Ovary (tissue), 9 donors: Measurements from ENCODE around the gene ITSN2. TPM values are rescaled to one million over a fixed set of nuclear protein-coding genes. Genes with fewer than 3 reads are reported as not detected.

Experiments used
- DNase-seq, 5 donors: peaks; one replicate each; pipeline ENCODE4 v3.0.0-alpha.2; 2019 to 2020
- H3K27ac ChIP-seq, 2 donors: fragments of 200-600 bp; one replicate each; pipeline versions ENCODE4 v1.5.1 to v1.8.0; 2019 to 2022
- H3K27me3 ChIP-seq: fragments of 200-600 bp; one replicate; pipeline ENCODE4 v1.8.0; 2022
- H3K36me3 ChIP-seq: fragments of 200-600 bp; sonication (generic); one replicate; pipeline ENCODE4 v1.5.1; 2019
- H3K4me1 ChIP-seq: one replicate; pipeline ENCODE4 v1.8.1; 2013; ENCODE audit warnings: mild to moderate bottlenecking, moderate library complexity; ENCODE audit not compliant: insufficient read depth
- H3K4me3 ChIP-seq: fragments of 200-600 bp; sonication (generic); one replicate; pipeline ENCODE4 v1.5.1; 2017
- H3K9me3 ChIP-seq, 2 donors: fragments of 200-600 bp in 1 of 2; sonication (generic) in 1 of 2; one replicate each; pipeline versions ENCODE4 v1.5.1 to v1.8.1; 2013 to 2019; ENCODE audit warnings: mild to moderate bottlenecking in 1 of 2, moderate library complexity in 1 of 2
- EP300 ChIP-seq: sonication (generic); formaldehyde crosslinking; IDR thresholded peaks from one replicate; pipeline ENCODE4 v1.6.1; 2017; ENCODE audit warnings: antibody characterized with exemption
- POLR2A ChIP-seq: fragments of 450-650 bp; IDR thresholded peaks from one replicate; pipeline ENCODE4 v1.6.1; 2017; ENCODE audit warnings: antibody characterized with exemption, mild to moderate bottlenecking, moderate library complexity
- WGBS, 3 donors: extraction: QIAGEN DNeasy Blood & Tissue Kit in 1 of 3; methylation state at CpG; one replicate each; pipeline versions ENCODE4 v1.1.5 to v1.1.7; 2013 to 2017; 5-methylcytosine and 5-hydroxymethylcytosine counted together
- intact Hi-C, 4 donors: fragments of 100-400 bp; cut with DNase I; formaldehyde crosslinking; loops; one replicate each; pipeline versions ENCODE4 v1.11.0 to v1.15.1; 2022 to 2023
- polyA plus RNA-seq, 2 donors: library from polyadenylated mRNA; stranded (reverse); fragments of 200-250 nt in 1 of 2; fragments of 350-450 nt in 1 of 2; fragmentation: Illumina TruSeq in 1 of 2; extraction: RNeasy Lipid Tissue Mini Kit (QIAGEN cat#74804) in 1 of 2; gene quantifications; one replicate each; pipeline ENCODE4 v1.2.3, GENCODE V29; 2013 to 2014
- total RNA-seq, 7 donors: library from RNA; depleted of rRNA in 2 of 7; stranded (reverse); fragments of >200 nt in 2 of 7; fragmentation: NEBNext Ultra II Directional in 3 of 7; extraction: Animal tissue kit (Norgen Biotek cat#: 25700) in 3 of 7; gene quantifications; one replicate each; pipeline versions ENCODE4 v1.1.0 to v1.2.4, GENCODE V29; 2016 to 2023
- TF ChIP-seq, protein P1 (sequence below), 3 donors: fragments of 450-650 bp in 2 of 3; fragments of 200-600 bp in 1 of 3; IDR thresholded peaks; one replicate each; pipeline versions ENCODE4 v1.5.1 to v1.8.0; 2016 to 2022; ENCODE audit warnings: antibody characterized with exemption in 3 of 3, mild to moderate bottlenecking in 1 of 3
- donor health status: DM: no; HTN: no; CAD: no; lungs with moderate emphysema.
- donor health status: DM: no; HTN: no; CAD: no.
- donor health status: Bipolar disorder and iron deficiency.
- donor health status: DM: yes; HTN: yes; CAD: no.
- donor health status: DM: no; HTN: no; CAD: no.
- donor health status: DM: yes; HTN: yes; CAD: no.

ITSN2 gene
- total and polyA plus RNA-seq, 9 donors = 17.8 to 44.4 (median 38.5) TPM

DNA sequence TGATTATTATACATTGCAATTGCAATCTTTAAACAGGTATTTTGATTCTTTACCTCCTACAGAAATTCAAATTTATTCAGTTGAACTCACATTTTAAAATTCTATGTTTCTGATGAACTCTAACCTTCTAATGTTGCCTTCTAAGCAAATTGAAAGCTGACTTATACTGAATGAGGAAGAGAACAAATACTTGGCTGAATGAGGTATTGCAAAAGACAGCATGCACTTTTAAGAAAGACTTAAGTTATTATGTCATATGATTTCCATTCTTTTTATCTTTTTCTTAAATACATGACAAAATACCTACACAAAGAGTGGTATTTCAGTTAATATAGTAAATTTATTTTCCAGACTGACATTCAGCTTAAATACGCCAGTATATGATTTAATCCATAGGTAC, 120.8 kb downstream of the ITSN2 start:
- Histone ChIP-seq H3K4me3 (no peak overlapping the region), H3K4me1 (no peaks in the 10 kb centered on the region), H3K27ac (no peak overlapping the region), H3K27me3 (no peaks in the 10 kb centered on the region), H3K9me3 (no peaks in the 10 kb centered on the region), H3K36me3 (no peaks in the 10 kb centered on the region)
- intact Hi-C loops = no loop called here
- DNase-seq = no peak
- 93 to 100% (median 99%) methylated on average over 1 of the region's 1 CpG for WGBS, 3 donors
- no peak for TF ChIP-seq POLR2A
- TF ChIP-seq EP300 = no peak
- TF ChIP-seq, protein P1, sequence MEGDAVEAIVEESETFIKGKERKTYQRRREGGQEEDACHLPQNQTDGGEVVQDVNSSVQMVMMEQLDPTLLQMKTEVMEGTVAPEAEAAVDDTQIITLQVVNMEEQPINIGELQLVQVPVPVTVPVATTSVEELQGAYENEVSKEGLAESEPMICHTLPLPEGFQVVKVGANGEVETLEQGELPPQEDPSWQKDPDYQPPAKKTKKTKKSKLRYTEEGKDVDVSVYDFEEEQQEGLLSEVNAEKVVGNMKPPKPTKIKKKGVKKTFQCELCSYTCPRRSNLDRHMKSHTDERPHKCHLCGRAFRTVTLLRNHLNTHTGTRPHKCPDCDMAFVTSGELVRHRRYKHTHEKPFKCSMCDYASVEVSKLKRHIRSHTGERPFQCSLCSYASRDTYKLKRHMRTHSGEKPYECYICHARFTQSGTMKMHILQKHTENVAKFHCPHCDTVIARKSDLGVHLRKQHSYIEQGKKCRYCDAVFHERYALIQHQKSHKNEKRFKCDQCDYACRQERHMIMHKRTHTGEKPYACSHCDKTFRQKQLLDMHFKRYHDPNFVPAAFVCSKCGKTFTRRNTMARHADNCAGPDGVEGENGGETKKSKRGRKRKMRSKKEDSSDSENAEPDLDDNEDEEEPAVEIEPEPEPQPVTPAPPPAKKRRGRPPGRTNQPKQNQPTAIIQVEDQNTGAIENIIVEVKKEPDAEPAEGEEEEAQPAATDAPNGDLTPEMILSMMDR (IDR thresholded peaks at IDR 0.05) = no peak

- no peaks in the 10 kb centered on the region for H3K4me1 ChIP-seq
- no peak for DNase-seq
- no peaks in the 10 kb centered on the region for H3K9me3 ChIP-seq
- no peak for TF ChIP-seq POLR2A
- TF ChIP-seq EP300 = no peak
- TF ChIP-seq, protein P1 (IDR thresholded peaks at IDR 0.05) = no peak
- no peak overlapping the region for H3K27ac ChIP-seq
- WGBS, 3 donors = 92 to 96% (median 93%) methylated on average over 2 of the region's 2 CpGs
- no peaks in the 10 kb centered on the region for H3K27me3 ChIP-seq
- intact Hi-C loops = no loop called here
- no peaks in the 10 kb centered on the region for H3K36me3 ChIP-seq
- H3K4me3 ChIP-seq = no peak overlapping the region
These were observed 122.2 kb downstream of the ITSN2 start for GRCh38 chr2:24238158-24238557.

DNA sequence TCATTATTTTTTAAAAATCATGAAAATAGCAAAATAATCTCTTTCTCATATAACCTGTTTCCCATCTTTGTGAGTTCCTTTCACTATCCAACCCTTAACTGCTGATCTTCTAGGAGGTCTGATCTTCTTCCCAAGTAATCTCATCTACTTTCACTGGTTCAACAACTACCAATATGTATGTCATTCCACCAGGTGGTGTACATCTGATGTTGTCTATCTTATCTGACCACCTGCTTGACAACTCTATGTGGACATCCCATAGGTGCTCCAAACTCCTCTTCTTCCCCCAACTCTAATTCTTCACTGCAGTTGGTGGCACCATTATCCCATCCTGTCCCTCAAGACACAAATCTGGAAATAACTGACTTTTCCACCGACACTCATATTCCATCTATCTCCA, 123.0 kb downstream of the ITSN2 start:
- Histone ChIP-seq H3K27ac (no peak overlapping the region), H3K36me3 (no peaks in the 10 kb centered on the region), H3K27me3 (no peaks in the 10 kb centered on the region), H3K9me3 (no peaks in the 10 kb centered on the region), H3K4me1 (no peaks in the 10 kb centered on the region), H3K4me3 (no peak overlapping the region)
- TF ChIP-seq, protein P1 (IDR thresholded peaks at IDR 0.05) = no peak
- no peak for TF ChIP-seq EP300
- no peak for TF ChIP-seq POLR2A
- no peak for DNase-seq
- intact Hi-C loops = no loop called here
- WGBS, 3 donors = 94 to 100% (median 98%) methylated on average over 1 of the region's 1 CpG

DNA sequence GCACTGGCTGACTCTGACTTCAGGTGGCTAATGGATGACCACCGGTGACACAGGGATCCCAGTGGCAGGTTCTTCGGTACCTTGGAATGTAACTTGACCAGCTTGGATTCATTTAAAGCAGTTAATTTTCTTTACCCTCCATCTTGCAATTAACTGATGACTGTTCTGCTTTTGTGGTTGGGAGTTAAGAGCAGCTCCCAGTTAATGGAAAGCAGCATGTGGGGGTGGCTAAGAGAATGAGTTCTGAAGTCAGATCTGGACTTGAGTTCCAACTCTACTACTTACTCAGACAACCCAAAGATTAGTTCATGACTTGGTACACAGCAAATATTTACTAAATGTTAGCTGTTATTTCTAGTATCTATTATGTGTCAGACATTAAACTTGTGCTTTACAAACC, 127.0 kb downstream of the ITSN2 start:
- TF ChIP-seq, protein P1 (IDR thresholded peaks at IDR 0.05) = no peak
- no peak for TF ChIP-seq EP300
- no peak for TF ChIP-seq POLR2A
- no peak for DNase-seq
- Histone ChIP-seq H3K27me3 (no peaks in the 10 kb centered on the region), H3K27ac (no peak overlapping the region), H3K36me3 (no peaks in the 10 kb centered on the region), H3K4me3 (no peak overlapping the region), H3K4me1 (no peaks in the 10 kb centered on the region), H3K9me3 (no peaks in the 10 kb centered on the region)
- WGBS, 3 donors = 95 to 100% (median 99%) methylated on average over 2 of the region's 2 CpGs
- intact Hi-C loops = no loop called here
